Dermis blood vessel endothelial cell (primary cell): Measurements from ENCODE around the gene ADO. TPM values are rescaled to one million over a fixed set of nuclear protein-coding genes. Genes with fewer than 3 reads are reported as not detected.

Experiments
- DNase-seq: peaks from one replicate; pipeline ENCODE4 v3.0.0; 2010
- total RNA-seq: library from RNA; depleted of rRNA; stranded (reverse); fragments of >200 nt; gene quantifications from 2 replicates; pipeline ENCODE4 v1.2.3, GENCODE V29; 2014

Gene ADO
- total RNA-seq, 1 donor from 2014 or later: 24.8 TPM

DNA sequence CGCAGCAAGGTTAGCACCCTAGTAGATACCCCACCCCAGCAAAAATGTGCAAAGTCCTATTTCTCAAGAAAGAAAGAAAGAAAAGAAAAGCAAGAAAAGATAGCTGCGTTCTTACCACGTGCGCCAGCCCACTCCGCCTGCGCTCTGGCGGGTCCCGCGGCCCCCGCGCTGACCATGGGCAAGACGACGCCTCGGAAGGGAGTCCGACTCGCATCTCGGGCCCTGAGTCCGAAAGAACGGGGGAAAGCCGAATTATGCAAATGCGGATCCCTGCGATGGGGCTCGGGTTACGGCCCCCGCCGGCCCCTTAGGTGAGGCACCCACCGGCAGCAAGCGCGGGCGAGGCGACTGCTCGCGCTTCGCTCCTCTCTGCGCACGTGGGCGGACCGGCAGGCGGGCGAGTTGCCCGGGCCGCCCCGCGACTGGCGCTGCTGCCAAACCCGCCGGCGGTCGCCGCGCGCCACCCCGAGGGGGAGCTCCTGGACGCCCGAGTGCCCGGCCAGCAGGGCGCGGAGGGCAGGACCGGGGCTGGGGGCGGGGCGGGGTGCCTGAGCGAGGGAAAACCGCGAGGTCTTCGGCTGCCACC lies 14.0 kb downstream of the ADO start:
- DNase-seq: peak; percentile 39

DNA sequence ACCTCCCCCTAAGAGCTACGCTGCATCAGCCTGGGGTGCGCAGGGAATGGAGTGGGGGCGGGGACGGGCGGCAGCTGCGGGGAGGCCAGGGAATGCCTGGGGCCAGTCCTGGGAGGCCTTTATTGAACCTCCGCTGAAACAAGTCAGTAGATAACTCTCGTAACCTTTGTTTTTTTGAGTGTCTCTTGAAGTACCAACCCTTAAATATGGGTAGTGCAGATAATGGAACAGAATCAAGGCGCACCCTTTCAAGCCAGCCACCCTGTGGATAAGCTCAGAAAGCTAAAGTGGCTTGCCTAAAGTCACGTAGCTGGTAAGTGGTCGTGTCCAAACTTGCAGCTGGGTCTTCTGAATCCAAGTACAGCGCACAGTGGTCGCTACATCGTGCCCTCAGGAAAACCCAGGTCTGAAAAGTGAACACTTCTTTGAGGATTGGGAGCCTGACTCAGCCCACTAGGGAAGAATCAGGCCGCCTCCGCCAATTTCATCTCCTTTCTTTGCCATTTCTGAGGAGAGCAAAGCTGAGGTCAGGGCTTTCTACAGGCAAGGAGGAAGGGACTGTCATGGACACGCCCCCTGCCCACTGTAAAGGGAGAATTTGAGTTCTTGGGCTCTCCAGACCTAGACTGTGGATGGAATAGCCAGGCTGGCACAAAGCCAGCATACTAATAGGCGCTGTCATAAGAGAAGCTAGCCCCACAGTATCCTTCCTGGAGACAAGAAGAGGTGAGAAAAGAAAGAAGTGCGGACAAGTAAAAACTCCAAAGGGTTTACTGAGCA lies 14.8 kb downstream of the ADO start:
- DNase-seq: no peak

- no peak for DNase-seq
These were observed 16.1 kb downstream of the ADO start for GRCh38 chr10:62820586-62820985.

DNA sequence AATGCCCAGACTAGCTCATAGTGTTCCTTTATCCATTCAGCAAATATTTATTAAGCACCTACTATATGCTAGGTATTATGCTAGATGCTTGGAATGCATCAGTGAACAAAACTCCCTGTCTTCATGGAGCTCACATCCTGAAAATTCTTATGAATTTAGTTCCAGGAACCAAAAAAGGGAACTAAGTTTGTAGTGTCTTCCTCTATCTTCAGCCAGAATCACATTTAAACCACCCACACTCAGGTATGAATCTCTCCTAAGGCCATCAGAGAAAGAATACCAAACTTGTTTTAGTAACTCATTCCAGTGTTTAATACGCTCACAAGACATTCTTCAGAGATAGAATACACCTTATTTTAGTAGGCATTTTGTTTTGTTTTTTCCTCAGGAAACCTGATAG lies 21.8 kb downstream of the ADO start:
- no peak for DNase-seq

GRCh38 chr10:62829622-62830021 lies 25.1 kb downstream of the ADO start:
- DNase-seq: no peak

GRCh38 chr10:62830679-62831078 lies 26.2 kb downstream of the ADO start:
- DNase-seq: no peak

- no peak for DNase-seq
These were observed 26.8 kb downstream of the ADO start for GRCh38 chr10:62831346-62831745.

DNA sequence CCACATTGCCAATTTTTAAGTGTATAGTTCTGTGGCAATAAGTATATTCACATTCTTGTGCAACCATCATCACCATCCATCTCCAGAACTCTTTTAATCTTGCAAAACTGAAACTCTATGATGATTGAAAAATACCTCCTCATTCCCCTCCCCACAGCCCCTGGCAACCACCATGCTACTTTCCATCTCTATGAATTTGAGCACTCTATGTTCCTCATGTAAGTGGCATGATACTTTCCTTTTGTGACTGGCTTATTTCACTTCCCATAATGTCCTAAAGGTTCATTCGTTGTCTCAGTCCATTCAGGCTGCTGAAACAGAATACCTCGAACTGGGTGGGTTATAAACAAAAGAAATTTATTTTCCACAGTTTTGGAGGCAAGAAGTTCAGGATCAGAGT lies 35.1 kb downstream of the ADO start:
- DNase-seq: no peak

DNA sequence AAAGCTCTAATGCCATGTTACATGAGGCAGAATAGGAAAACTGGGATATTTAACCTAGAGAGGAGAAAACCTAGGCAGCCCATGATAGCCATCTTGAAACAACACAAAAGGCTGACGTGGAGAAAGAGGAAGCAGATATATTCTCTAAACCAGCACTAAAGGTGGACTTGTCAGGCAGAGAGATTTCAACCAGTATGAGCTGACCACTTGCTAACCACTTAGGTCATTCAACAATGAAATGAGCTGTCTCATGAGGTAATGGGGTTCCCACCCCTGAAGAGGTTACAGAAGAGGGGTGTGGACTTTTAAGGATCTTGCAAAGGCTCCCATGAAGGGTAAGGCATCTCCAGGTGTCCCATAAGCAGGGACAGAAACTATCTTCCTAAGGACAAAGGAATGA lies 38.5 kb downstream of the ADO start:
- no peak for DNase-seq

DNA sequence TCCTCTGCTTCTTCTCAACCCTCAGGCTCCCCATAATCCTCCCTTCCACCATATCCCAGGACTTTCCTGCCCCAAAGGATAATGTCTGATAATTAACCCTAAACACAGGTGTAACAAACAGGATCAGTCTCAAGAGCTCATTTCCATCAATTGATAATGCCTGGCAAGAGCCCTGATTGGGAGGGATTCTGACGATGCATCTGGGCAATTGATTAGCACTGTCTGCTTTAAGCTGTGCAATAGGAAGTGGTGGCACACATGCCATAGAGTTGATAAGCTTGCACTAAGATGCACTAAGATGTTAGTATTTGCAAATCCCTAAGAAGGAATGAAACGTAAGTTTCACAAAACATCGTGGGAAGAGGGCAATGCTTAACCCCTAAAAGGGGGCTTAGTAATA lies 39.1 kb downstream of the ADO start:
- no peak for DNase-seq

DNA sequence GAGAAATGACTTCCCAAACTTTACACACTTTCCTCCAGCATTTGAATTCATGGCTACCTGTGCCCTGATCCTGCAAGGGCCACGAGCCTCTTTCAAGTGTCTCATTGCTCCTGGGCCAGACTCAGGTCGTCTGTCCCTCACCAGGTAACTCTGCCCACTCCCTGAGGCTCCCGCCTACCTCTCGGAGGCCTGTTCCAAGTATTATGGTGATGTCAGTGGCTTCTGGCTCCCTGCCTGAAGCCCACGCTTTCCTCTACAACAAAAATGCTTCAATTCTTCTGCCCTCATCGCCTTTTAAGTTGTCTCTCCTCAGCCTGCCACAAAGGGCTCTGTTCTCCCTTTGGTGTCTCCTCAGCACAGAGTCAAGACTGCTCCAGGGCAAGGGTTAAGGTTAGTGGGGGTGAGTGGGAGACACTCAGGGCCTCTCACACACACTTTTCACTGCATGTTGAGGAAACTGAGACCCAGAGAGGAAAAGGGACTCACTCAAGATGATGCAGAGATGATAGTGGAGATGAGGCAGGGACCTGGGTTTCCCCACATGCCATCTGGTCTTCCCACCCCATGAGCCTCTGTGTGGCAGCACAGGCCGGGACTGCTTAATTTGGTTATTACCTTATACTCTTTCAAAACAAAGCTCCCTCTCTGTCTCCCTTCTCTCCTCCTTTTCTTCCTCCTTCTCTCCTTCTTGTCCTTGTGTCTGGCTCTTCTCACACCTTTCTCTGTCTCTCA lies 39.9 kb downstream of the ADO start:
- no peak for DNase-seq

DNA sequence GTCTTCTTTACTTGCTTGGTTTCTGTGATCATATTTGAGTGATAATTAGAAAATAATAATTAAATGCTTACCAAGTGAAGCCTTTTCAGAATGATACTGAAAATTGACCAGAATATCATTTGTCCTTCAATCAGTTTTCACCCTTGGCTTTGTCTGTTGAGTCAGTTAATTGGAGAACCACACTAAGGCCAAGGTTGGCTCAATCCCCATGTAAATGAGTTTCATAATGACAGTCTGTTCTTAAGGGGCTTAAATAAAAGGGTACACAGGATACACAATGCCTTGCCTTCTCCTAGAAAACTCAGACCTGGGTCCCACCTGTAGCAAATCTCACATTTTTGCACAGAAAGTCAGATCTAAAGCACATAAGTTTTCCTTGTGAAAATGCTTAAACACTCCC lies 42.9 kb downstream of the ADO start:
- no peak for DNase-seq

DNA sequence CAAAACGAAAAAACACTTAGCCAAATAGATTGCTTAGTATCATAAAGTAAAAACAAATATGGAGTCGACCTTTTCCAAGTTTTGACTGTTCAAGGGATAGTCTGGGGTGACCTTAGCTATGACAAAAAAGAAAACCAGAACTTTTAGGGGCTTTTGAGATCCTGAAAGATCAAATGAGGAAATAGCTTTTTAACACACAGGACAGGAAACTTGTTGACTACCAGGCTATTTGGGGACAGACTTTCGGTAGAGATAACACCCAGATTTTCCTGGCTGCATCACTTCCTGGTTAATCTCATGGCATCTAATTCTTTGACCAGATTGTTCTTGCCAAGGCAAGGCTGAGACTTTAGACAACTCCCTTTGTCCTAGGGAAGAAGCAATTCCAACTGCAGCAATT lies 46.1 kb downstream of the ADO start:
- no peak for DNase-seq

- no peak for DNase-seq
These were observed 46.9 kb downstream of the ADO start for GRCh38 chr10:62851442-62851841.

- no peak for DNase-seq
These were observed 48.6 kb downstream of the ADO start for GRCh38 chr10:62852961-62853702.

- no peak for DNase-seq
These were observed 49.2 kb downstream of the ADO start for GRCh38 chr10:62853710-62854109.

DNA sequence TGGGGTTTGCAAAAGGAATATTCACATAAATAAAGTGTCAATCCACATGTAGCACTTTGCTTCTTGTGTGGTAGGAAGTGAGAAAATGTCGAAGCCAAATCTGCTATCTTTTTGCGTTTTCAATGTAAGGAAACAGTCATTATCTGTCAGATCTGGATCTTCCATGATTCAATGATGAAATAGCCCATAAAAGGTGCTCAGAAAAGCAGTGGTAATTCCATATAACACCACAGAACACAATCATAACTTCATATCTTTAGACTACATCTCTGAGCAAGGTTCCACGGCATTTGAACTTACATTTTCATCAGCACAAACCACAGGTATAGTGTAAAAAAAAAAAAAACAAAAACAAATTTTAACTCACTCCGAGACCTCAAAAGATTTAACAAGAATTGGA lies 51.5 kb downstream of the ADO start:
- no peak for DNase-seq

Other genes starting within 250 kb of the ADO start
- gene EGR2, start 11.6 kb downstream of the ADO start, total RNA-seq: 0.37 and 1.0 TPM in 2 replicates